Neural progenitor cell (in vitro differentiated cells): Measurements from ENCODE around the gene ACOT7. TPM values are rescaled to one million over a fixed set of nuclear protein-coding genes. Genes with fewer than 3 reads are reported as not detected.
A peak's percentile ranks its signal among the peaks of the same experiment; 100 is the strongest.

ENCODE experiments used
- DNase-seq: peaks from one replicate; pipeline ENCODE4 v3.0.0-alpha.2; 2016; ENCODE audit warnings: low spot score
- H2AFZ ChIP-seq: fragments of 200-600 bp; sonication (generic); replicated peaks from 2 replicates; pipeline ENCODE4 v1.6.1; 2016; ENCODE audit warnings: antibody characterized with exemption
- H3F3A ChIP-seq: fragments of 200-600 bp; sonication (generic); 2 replicates; pipeline ENCODE4 v1.6.1; 2016; ENCODE audit warnings: antibody characterized with exemption, low read depth
- H3K27ac ChIP-seq: fragments of 200-600 bp; sonication (generic); 2 replicates; pipeline ENCODE4 v1.5.1; 2016; ENCODE audit warnings: mild to moderate bottlenecking
- H3K27me3 ChIP-seq: fragments of 200-600 bp; sonication (generic); 2 replicates; pipeline ENCODE4 v1.6.1; 2016; ENCODE audit warnings: mild to moderate bottlenecking, moderate library complexity
- H3K36me3 ChIP-seq: fragments of 200-600 bp; sonication (generic); 2 replicates; pipeline ENCODE4 v1.5.1; 2016
- H3K4me1 ChIP-seq: fragments of 200-600 bp; sonication (generic); 2 replicates; pipeline ENCODE4 v1.6.1; 2016; ENCODE audit warnings: mixed run types
- H3K4me2 ChIP-seq: fragments of 200-600 bp; sonication (generic); 2 replicates; pipeline ENCODE4 v1.6.1; 2016
- H3K4me3 ChIP-seq: fragments of 200-600 bp; sonication (generic); 2 replicates; pipeline ENCODE4 v1.5.1; 2016
- H3K79me2 ChIP-seq: fragments of 200-600 bp; sonication (generic); 2 replicates; pipeline ENCODE4 v1.6.1; 2016; ENCODE audit warnings: low read depth
- H3K9ac ChIP-seq: fragments of 200-600 bp; sonication (generic); 2 replicates; pipeline ENCODE4 v1.6.1; 2016
- H3K9me3 ChIP-seq: fragments of 200-600 bp; sonication (generic); 2 replicates; pipeline ENCODE4 v1.5.1; 2016; ENCODE audit warnings: low read depth
- H4K20me1 ChIP-seq: fragments of 200-600 bp; sonication (generic); 2 replicates; pipeline ENCODE4 v1.6.1; 2016; ENCODE audit warnings: low read depth
- H3K27ac Mint-ChIP-seq: 3 replicates; pipeline ENCODE4 v1.8.0; 2021; ENCODE audit warnings: mixed read lengths
- H3K27me3 Mint-ChIP-seq: 2 replicates; pipeline ENCODE4 v1.8.0; 2022; ENCODE audit warnings: low read depth, mild to moderate bottlenecking, inconsistent platforms, moderate library complexity, mixed read lengths; ENCODE audit not compliant: insufficient read depth
- H3K36me3 Mint-ChIP-seq: 3 replicates; pipeline ENCODE4 v1.8.0; 2021; ENCODE audit warnings: mixed read lengths
- H3K4me1 Mint-ChIP-seq: 3 replicates; pipeline ENCODE4 v1.8.0; 2021; ENCODE audit warnings: mixed read lengths
- H3K4me3 Mint-ChIP-seq: 3 replicates; pipeline ENCODE4 v1.8.0; 2021; ENCODE audit warnings: mild to moderate bottlenecking, moderate library complexity, mixed read lengths
- H3K9me3 Mint-ChIP-seq: 3 replicates; pipeline ENCODE4 v1.8.0; 2020; ENCODE audit warnings: mixed read lengths
- EZH2 ChIP-seq: fragments of 200-600 bp; sonication (generic); IDR thresholded peaks from 2 replicates; pipeline ENCODE4 v1.6.1; 2017; ENCODE audit warnings: antibody characterized with exemption, mild to moderate bottlenecking, moderate library complexity
- EZH2phosphoT487 ChIP-seq: fragments of 200-600 bp; sonication (generic); IDR thresholded peaks from 2 replicates; pipeline ENCODE4 v1.6.1; 2017; ENCODE audit warnings: antibody characterized with exemption
- total RNA-seq: library from RNA; depleted of rRNA; stranded (reverse); fragments of >200 nt; gene quantifications from 2 replicates; pipeline ENCODE4 v1.2.3, GENCODE V29; 2015; ENCODE audit warnings: low replicate concordance
- TF ChIP-seq, protein P1 (sequence below): fragments of 200-600 bp; sonication (generic); IDR thresholded peaks from 2 replicates; pipeline ENCODE4 v1.5.1; 2017; ENCODE audit warnings: antibody characterized with exemption, mild to moderate bottlenecking

Gene ACOT7
- total RNA-seq, 1 donor from 2014 or later = 19.6 TPM

DNA sequence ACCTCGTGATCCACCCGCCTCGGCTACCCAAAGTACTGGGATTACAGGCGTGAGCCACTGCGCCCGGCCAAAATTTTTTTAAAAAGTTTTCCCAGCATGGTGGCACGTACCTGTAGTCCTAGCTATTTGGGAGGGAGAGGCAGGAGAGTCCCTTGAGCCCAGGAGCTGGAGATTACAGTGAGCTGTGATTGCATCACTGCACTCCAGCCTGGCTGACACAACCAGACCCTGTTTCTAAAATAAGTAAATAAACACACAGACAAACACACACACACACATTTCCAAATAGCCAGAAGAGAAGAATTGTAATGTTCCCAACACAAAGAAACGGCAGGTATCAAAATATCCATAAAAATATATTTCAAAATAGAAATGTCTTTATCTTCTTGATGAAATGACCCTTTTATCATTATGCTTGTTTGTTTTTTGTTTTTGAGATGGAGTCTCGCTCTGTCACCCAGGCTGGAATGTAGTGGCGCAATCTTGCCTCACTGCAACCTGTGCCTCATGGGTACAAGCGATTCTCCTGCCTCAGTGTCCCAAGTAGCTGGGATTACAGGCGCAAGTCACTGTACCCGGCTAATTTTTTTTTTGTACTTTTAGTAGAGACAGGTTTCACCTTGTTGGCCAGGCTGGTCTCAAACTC lies 16.8 kb upstream of the ACOT7 start:
- Mint-ChIP-seq H3K27ac (no peak overlapping the region), H3K4me1 (peaks cover 5% of the 10 kb centered on the region), H3K4me3 (no peak overlapping the region), H3K36me3 (no peaks in the 10 kb centered on the region), H3K9me3 (peaks cover 2% of the 10 kb centered on the region), H3K27me3 (peaks cover 25% of the 10 kb centered on the region)
- H2AFZ ChIP-seq = no peak overlapping the region
- H3K4me2 ChIP-seq = no peak overlapping the region
- DNase-seq = peak; percentile 0
- no peak overlapping the region for H3K27ac ChIP-seq
- no peaks in the 10 kb centered on the region for H3K79me2 ChIP-seq
- H3K9me3 ChIP-seq = no peaks in the 10 kb centered on the region
- H3K27me3 ChIP-seq = peaks cover 32% of the 10 kb centered on the region
- H3K4me1 ChIP-seq = no peaks in the 10 kb centered on the region
- peaks cover 9% of the 10 kb centered on the region for H3F3A ChIP-seq
- no peaks in the 10 kb centered on the region for H4K20me1 ChIP-seq
- TF ChIP-seq EZH2 (no peak), EZH2phosphoT487 (no peak)
- TF ChIP-seq, protein P1, sequence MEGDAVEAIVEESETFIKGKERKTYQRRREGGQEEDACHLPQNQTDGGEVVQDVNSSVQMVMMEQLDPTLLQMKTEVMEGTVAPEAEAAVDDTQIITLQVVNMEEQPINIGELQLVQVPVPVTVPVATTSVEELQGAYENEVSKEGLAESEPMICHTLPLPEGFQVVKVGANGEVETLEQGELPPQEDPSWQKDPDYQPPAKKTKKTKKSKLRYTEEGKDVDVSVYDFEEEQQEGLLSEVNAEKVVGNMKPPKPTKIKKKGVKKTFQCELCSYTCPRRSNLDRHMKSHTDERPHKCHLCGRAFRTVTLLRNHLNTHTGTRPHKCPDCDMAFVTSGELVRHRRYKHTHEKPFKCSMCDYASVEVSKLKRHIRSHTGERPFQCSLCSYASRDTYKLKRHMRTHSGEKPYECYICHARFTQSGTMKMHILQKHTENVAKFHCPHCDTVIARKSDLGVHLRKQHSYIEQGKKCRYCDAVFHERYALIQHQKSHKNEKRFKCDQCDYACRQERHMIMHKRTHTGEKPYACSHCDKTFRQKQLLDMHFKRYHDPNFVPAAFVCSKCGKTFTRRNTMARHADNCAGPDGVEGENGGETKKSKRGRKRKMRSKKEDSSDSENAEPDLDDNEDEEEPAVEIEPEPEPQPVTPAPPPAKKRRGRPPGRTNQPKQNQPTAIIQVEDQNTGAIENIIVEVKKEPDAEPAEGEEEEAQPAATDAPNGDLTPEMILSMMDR = no peak
- H3K9ac ChIP-seq = no peak overlapping the region
- H3K36me3 ChIP-seq = no peaks in the 10 kb centered on the region
- no peak overlapping the region for H3K4me3 ChIP-seq

DNA sequence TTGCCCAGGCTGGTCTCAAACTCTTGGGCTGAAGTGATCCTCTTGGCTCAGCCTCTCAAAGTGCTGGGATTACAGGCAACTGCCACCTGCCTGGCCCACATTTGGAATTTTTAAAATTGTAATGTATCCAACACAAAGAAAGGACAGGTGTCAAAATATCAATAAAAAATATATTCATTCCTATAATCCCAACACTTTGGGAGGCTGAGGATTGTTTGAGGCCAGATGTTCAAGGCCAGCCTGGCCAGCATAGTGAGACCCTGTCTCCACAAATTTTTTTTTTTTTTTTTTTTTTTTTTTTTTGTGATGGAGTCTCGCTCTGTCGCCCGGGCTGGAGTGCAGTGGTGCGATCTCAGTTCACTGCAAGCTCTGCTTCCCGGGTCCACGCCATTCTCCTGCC lies 16.2 kb upstream of the ACOT7 start:
- no peak overlapping the region for H3K9ac ChIP-seq
- DNase-seq = no peak
- H3K4me3 Mint-ChIP-seq = no peak overlapping the region
- H3K27ac Mint-ChIP-seq = no peak overlapping the region
- H3K4me2 ChIP-seq = no peak overlapping the region
- H3K27me3 Mint-ChIP-seq = peaks cover 24% of the 10 kb centered on the region
- H3K36me3 Mint-ChIP-seq = no peaks in the 10 kb centered on the region
- H3K36me3 ChIP-seq = no peaks in the 10 kb centered on the region
- H3K79me2 ChIP-seq = no peaks in the 10 kb centered on the region
- peaks cover 5% of the 10 kb centered on the region for H3K4me1 Mint-ChIP-seq
- H3K9me3 ChIP-seq = no peaks in the 10 kb centered on the region
- peaks cover 32% of the 10 kb centered on the region for H3K27me3 ChIP-seq
- no peaks in the 10 kb centered on the region for H3K9me3 Mint-ChIP-seq
- no peak overlapping the region for H2AFZ ChIP-seq
- no peak overlapping the region for H3K27ac ChIP-seq
- H3K4me1 ChIP-seq = no peaks in the 10 kb centered on the region
- no peak overlapping the region for H3K4me3 ChIP-seq
- TF ChIP-seq EZH2phosphoT487 = no peak
- no peak for TF ChIP-seq EZH2
- TF ChIP-seq, protein P1 = no peak
- H3F3A ChIP-seq = peaks cover 15% of the 10 kb centered on the region
- no peaks in the 10 kb centered on the region for H4K20me1 ChIP-seq

DNA sequence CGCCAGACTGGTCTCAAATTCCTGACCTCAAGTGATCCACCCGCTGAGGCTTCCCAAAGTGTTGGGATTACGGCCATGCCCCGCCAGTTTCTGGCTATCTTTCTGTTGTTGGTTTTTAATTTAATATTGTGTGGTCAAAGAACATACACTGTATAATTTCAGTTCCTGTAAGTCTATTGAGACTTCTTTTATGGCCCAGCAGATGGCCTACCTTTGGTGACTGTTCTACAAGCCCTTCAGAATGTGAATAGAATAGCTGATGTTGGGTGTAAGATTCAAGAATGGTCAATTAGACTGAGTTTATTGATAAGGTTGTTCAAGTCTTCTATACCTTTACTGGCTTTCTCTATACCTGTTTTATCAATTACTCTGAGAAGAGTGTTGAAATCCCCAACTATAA lies 15.5 kb upstream of the ACOT7 start:
- DNase-seq = no peak
- H3K4me1 ChIP-seq = no peaks in the 10 kb centered on the region
- H3K27ac ChIP-seq = no peak overlapping the region
- Mint-ChIP-seq H3K36me3 (no peaks in the 10 kb centered on the region), H3K4me3 (no peak overlapping the region), H3K9me3 (no peaks in the 10 kb centered on the region), H3K27ac (no peak overlapping the region), H3K27me3 (peaks cover 23% of the 10 kb centered on the region), H3K4me1 (no peaks in the 10 kb centered on the region)
- peaks cover 15% of the 10 kb centered on the region for H3F3A ChIP-seq
- H3K9ac ChIP-seq = no peak overlapping the region
- peaks cover 30% of the 10 kb centered on the region for H3K27me3 ChIP-seq
- no peaks in the 10 kb centered on the region for H3K36me3 ChIP-seq
- no peaks in the 10 kb centered on the region for H3K9me3 ChIP-seq
- H4K20me1 ChIP-seq = no peaks in the 10 kb centered on the region
- H3K79me2 ChIP-seq = no peaks in the 10 kb centered on the region
- no peak overlapping the region for H2AFZ ChIP-seq
- no peak overlapping the region for H3K4me3 ChIP-seq
- no peak overlapping the region for H3K4me2 ChIP-seq
- no peak for TF ChIP-seq EZH2
- TF ChIP-seq EZH2phosphoT487 = no peak
- TF ChIP-seq, protein P1 = no peak
